SKM-1 (cell line): ENCODE data around the gene ING5.
"Not testable (repeated sequence)": the region's sequence is repeated elsewhere in the genome, so short reads cannot be mapped to it uniquely, and the experiment has no call there.

Source experiments
- DNase-seq: peaks from one replicate; lab custom pipeline; 2025; ENCODE audit not compliant: unreplicated experiment; lab: John Stamatoyannopoulos, UW

ING5 gene

GRCh38 chr2:241759067-241759807 is 57.4 kb downstream of the ING5 start:
- DNase-seq = no peak

GRCh38 chr2:241759893-241760292 is 58.1 kb downstream of the ING5 start:
- not testable (repeated sequence) for DNase-seq

GRCh38 chr2:241760301-241760771 is 58.5 kb downstream of the ING5 start:
- DNase-seq = no peak

- DNase-seq = no peak
Measured at GRCh38 chr2:241762321-241762932, 60.6 kb downstream of the ING5 start.

GRCh38 chr2:241762933-241763369 is 61.1 kb downstream of the ING5 start:
- DNase-seq = no peak

- DNase-seq = no peak
Measured at GRCh38 chr2:241763551-241764274, 61.9 kb downstream of the ING5 start.

- DNase-seq = no peak
Measured at GRCh38 chr2:241764275-241765241, 62.7 kb downstream of the ING5 start.

GRCh38 chr2:241767464-241768250 is 65.8 kb downstream of the ING5 start:
- no peak for DNase-seq

- no peak for DNase-seq
Measured at GRCh38 chr2:241768251-241768711, 66.4 kb downstream of the ING5 start.

GRCh38 chr2:241768850-241769249 is 67.0 kb downstream of the ING5 start:
- DNase-seq = no peak

GRCh38 chr2:241769819-241770184 is 68.0 kb downstream of the ING5 start:
- DNase-seq = no peak

- DNase-seq = no peak
Measured at GRCh38 chr2:241770185-241770935, 68.5 kb downstream of the ING5 start.

- no peak for DNase-seq
Measured at GRCh38 chr2:241770936-241771285, 69.1 kb downstream of the ING5 start.

- no peak for DNase-seq
Measured at GRCh38 chr2:241771286-241772062, 69.6 kb downstream of the ING5 start.

- no peak for DNase-seq
Measured at GRCh38 chr2:241772063-241772499, 70.2 kb downstream of the ING5 start.

GRCh38 chr2:241773511-241774418 is 71.9 kb downstream of the ING5 start:
- no peak for DNase-seq

- no peak for DNase-seq
Measured at GRCh38 chr2:241774419-241775222, 72.8 kb downstream of the ING5 start.
